Uterus (tissue), 4 donors: ENCODE results near the gene PACC1. TPM values are rescaled to one million over a fixed set of nuclear protein-coding genes. Genes with fewer than 3 reads are reported as not detected.

Source experiments
- DNase-seq, 2 donors: peaks; one replicate each; pipeline ENCODE4 v3.0.0-alpha.2; 2019 to 2020
- H3K27ac ChIP-seq, 2 donors: fragments of 200-600 bp; sonication (generic); 1 replicate in 1 of 2; 2 replicates in 1 of 2; pipeline ENCODE4 v1.5.1; 2016 to 2018
- H3K27me3 ChIP-seq, 2 donors: fragments of 200-600 bp; sonication (generic); one replicate each; pipeline ENCODE4 v1.5.1; 2018 to 2019; ENCODE audit warnings: control low read depth in 1 of 2
- H3K36me3 ChIP-seq, 2 donors: fragments of 200-600 bp; sonication (generic); one replicate each; pipeline ENCODE4 v1.5.1; 2019; ENCODE audit warnings: control low read depth in 1 of 2
- H3K4me1 ChIP-seq, 2 donors: fragments of 200-600 bp; sonication (generic); one replicate each; pipeline ENCODE4 v1.5.1; 2018 to 2019; ENCODE audit warnings: control low read depth in 1 of 2
- H3K4me3 ChIP-seq, 2 donors: fragments of 200-600 bp; sonication (generic); 1 replicate in 1 of 2; 2 replicates in 1 of 2; pipeline ENCODE4 v1.5.1; 2018 to 2019; ENCODE audit warnings: mild to moderate bottlenecking in 1 of 2
- H3K9me3 ChIP-seq, 2 donors: fragments of 200-600 bp; sonication (generic); one replicate each; pipeline ENCODE4 v1.5.1; 2019; ENCODE audit warnings: control low read depth in 1 of 2
- POLR2A ChIP-seq, 2 donors: fragments of 450-650 bp; IDR thresholded peaks; one replicate each; pipeline ENCODE4 v1.6.1; 2016; ENCODE audit warnings: antibody characterized with exemption in 2 of 2, mild to moderate bottlenecking in 1 of 2, moderate library complexity in 1 of 2
- intact Hi-C: fragments of 100-400 bp; cut with DNase I; formaldehyde crosslinking; loops from one replicate; pipeline ENCODE4 v1.15.1; 2023; ENCODE audit warnings: low total_unique reads
- total RNA-seq, 4 donors: library from RNA; depleted of rRNA in 3 of 4; stranded (reverse); fragments of >200 nt in 3 of 4; gene quantifications; one replicate each; pipeline versions ENCODE4 v1.1.0 to v1.2.4, GENCODE V29; 2014 to 2023
- TF ChIP-seq, protein P1 (sequence below), 4 experiments: fragments of 200-600 bp in 2 of 4; fragments of 450-650 bp in 2 of 4; sonication (generic) in 2 of 4; IDR thresholded peaks; one replicate each; pipeline ENCODE4 v1.5.1; 2016 to 2019; ENCODE audit warnings: antibody characterized with exemption in 4 of 4, mild to moderate bottlenecking in 2 of 4, moderate library complexity in 1 of 4
- donor health status: DM: yes; HTN: yes; CAD: no.

Gene PACC1
- total RNA-seq, 4 donors from 2014 or later, result 1.5 to 10.9 (median 7.2) TPM

- no peak for DNase-seq
- Histone ChIP-seq H3K27me3 (no peaks in the 10 kb centered on the region), H3K36me3 (no peaks in the 10 kb centered on the region), H3K9me3 (no peaks in the 10 kb centered on the region), H3K27ac (no peak overlapping the region), H3K4me1 (no peaks in the 10 kb centered on the region), H3K4me3 (no peak overlapping the region)
- TF ChIP-seq, protein P1, sequence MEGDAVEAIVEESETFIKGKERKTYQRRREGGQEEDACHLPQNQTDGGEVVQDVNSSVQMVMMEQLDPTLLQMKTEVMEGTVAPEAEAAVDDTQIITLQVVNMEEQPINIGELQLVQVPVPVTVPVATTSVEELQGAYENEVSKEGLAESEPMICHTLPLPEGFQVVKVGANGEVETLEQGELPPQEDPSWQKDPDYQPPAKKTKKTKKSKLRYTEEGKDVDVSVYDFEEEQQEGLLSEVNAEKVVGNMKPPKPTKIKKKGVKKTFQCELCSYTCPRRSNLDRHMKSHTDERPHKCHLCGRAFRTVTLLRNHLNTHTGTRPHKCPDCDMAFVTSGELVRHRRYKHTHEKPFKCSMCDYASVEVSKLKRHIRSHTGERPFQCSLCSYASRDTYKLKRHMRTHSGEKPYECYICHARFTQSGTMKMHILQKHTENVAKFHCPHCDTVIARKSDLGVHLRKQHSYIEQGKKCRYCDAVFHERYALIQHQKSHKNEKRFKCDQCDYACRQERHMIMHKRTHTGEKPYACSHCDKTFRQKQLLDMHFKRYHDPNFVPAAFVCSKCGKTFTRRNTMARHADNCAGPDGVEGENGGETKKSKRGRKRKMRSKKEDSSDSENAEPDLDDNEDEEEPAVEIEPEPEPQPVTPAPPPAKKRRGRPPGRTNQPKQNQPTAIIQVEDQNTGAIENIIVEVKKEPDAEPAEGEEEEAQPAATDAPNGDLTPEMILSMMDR (IDR thresholded peaks at IDR 0.05), result no peak
- intact Hi-C loops, result loop anchor here (5.0 kb wide), 1 partner anchor 387 kb away; no protein-coding TSS in a partner anchor
Observed at GRCh38 chr1:212459656-212460055, 45.0 kb upstream of the PACC1 start.

DNA sequence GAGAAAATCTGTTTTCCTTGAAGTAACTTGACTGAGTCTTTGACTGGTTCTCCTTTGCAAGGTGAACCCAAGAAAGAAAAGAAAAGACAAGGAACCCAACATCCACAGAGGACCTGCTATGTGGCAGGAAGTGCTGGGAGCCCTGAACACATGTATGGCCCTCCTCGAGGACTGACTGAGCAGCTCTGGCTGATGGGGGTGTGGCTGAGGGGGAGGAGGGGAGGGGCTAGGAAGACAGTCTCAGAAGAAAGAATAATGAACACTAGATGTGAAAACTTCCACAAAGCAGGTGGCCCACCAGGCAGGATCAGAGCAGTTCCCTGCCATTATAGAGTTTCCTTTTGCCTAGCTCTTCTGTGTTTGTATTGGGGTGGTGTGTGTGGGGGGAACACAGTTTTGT, 44.1 kb upstream of the PACC1 start:
- H3K4me1 ChIP-seq, result no peaks in the 10 kb centered on the region
- no peaks in the 10 kb centered on the region for H3K27me3 ChIP-seq
- no peak for DNase-seq
- no peaks in the 10 kb centered on the region for H3K9me3 ChIP-seq
- no peak overlapping the region for H3K27ac ChIP-seq
- no peak for TF ChIP-seq POLR2A (IDR thresholded peaks at IDR 0.05)
- TF ChIP-seq, protein P1 (IDR thresholded peaks at IDR 0.05), result no peak
- no peak overlapping the region for H3K4me3 ChIP-seq
- H3K36me3 ChIP-seq, result no peaks in the 10 kb centered on the region
- intact Hi-C loops, result loop anchor here (5.0 kb wide), 1 partner anchor 387 kb away; no protein-coding TSS in a partner anchor

DNA sequence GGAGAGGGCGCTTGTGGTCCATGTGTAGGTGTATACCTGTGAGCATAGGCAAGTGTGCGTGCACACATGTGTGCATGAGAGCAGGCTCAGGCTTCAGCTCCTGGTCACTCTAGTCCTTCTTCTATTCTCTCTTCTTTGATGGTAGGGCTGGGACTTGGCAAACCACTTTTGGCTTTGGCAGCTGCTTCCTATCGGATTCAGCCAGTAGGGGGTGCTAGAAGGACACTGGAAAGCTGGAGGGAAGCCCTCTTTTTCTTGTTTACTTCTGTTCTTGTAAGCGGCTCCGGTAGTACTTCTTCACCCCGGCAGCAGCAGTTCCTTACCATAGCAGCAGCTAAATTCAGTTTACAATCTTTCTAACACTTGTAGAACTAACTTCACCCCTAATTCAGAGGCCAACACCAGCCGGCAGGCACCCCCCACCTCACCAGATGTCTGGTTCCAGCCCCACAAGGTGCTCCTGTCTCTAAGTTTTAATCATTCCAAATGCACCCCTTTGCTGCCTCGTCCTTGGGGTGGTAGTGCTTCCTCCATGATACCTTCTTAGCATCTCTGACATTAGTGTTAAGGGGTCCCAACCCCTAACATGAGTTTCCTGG, 43.2 kb upstream of the PACC1 start:
- no peaks in the 10 kb centered on the region for H3K27me3 ChIP-seq
- TF ChIP-seq, protein P1 (IDR thresholded peaks at IDR 0.05), result peak in 1 of 4 experiments; percentile 8
- TF ChIP-seq POLR2A (IDR thresholded peaks at IDR 0.05), result no peak
- no peak for DNase-seq
- no peaks in the 10 kb centered on the region for H3K9me3 ChIP-seq
- no peaks in the 10 kb centered on the region for H3K4me1 ChIP-seq
- H3K36me3 ChIP-seq, result no peaks in the 10 kb centered on the region
- intact Hi-C loops, result loop anchor here (5.0 kb wide), 1 partner anchor 386 kb away; no protein-coding TSS in a partner anchor
- H3K4me3 ChIP-seq, result no peak overlapping the region
- no peak overlapping the region for H3K27ac ChIP-seq

DNA sequence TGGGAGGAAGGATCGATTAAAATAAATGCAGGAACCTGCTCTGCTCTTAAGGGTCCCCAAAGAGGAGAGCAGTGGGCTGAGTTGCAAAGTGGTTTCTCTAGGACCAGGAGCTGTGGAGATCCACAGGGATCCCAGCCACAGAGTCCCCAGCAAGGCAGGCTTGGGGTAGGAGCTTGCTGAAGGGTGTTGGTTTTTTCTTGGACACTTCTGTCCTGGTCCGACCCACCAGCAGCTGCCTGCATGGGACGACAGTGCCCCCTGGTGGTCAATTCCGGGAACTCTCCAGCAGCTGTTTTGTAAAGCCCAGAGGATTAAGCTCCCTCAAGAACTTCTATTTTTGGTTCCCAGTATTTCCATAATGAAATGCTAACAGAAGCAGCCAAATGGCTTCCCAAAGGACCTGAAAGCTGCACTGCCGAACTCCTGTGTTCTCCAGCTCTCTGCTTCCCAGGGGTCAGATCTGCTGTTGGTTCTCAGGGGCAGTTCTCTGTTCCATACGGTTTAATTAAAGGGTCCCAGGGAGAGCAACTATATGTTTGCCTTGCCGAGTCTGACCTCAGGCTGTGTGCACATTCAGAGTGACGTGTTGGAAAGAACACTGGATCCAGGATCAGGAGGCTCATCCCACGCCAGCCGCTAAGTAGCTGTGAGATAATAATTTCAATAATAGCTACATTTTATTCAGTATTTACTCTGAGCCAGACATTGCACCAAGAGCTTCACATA, 41.3 kb upstream of the PACC1 start:
- H3K27ac ChIP-seq, result peak overlapping the region; percentile 57 to 63
- H3K27me3 ChIP-seq, result no peaks in the 10 kb centered on the region
- TF ChIP-seq, protein P1 (IDR thresholded peaks at IDR 0.05), result peak; percentile 93 to 100 (median 96)
- no peak for TF ChIP-seq POLR2A (IDR thresholded peaks at IDR 0.05)
- H3K4me3 ChIP-seq, result no peak overlapping the region
- no peaks in the 10 kb centered on the region for H3K36me3 ChIP-seq
- DNase-seq, result peak; percentile 90 to 91
- intact Hi-C loops, result loop anchor here (5.0 kb wide), 1 partner anchor 384 kb away; no protein-coding TSS in a partner anchor
- no peaks in the 10 kb centered on the region for H3K9me3 ChIP-seq
- H3K4me1 ChIP-seq, result peaks cover 0 to 5% of the 10 kb centered on the region in 2 donors

GRCh38 chr1:212455401-212455800, 40.7 kb upstream of the PACC1 start:
- no peak for DNase-seq
- H3K4me3 ChIP-seq, result no peak overlapping the region
- H3K4me1 ChIP-seq, result peaks cover 0 to 5% of the 10 kb centered on the region in 2 donors
- no peak overlapping the region for H3K27ac ChIP-seq
- TF ChIP-seq, protein P1 (IDR thresholded peaks at IDR 0.05), result no peak
- no peak for TF ChIP-seq POLR2A (IDR thresholded peaks at IDR 0.05)
- no peaks in the 10 kb centered on the region for H3K36me3 ChIP-seq
- intact Hi-C loops, result loop anchor here (5.0 kb wide), 1 partner anchor 383 kb away; no protein-coding TSS in a partner anchor
- H3K9me3 ChIP-seq, result no peaks in the 10 kb centered on the region
- H3K27me3 ChIP-seq, result no peaks in the 10 kb centered on the region
